ENCODE results near the gene NPPC. TPM values are rescaled to one million over a fixed set of nuclear protein-coding genes. Genes with fewer than 3 reads are reported as not detected.

Gene NPPC
- total RNA-seq, 1 donor from 2014 or later: not detected

DNA sequence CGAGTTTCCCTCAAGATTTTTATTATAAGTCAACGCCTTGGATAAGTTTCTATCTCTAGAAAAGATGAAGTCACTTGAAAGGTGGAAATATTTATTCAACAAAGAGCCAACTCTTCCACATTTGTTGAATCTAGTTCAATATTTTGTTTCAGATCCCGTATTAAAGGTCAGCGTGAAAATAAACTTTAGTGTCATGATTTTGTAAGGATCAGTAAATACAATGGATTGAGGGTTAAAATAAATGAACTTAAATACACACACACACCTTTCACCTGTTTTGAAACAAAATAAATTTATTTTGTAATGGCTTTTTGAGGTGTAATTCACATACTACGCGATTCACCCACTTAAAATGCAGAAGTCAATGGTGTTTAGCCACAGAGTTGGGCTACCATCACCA, 16.0 kb upstream of the NPPC start:
- no peaks in the 10 kb centered on the region for H3K27me3 Mint-ChIP-seq
- no peak overlapping the region for H3K27ac Mint-ChIP-seq
- no peaks in the 10 kb centered on the region for H3K36me3 Mint-ChIP-seq (ENCODE audit: insufficient read depth)
- H3K4me3 Mint-ChIP-seq (ENCODE audit: low read depth): no peak overlapping the region
- TF ChIP-seq, protein P1, sequence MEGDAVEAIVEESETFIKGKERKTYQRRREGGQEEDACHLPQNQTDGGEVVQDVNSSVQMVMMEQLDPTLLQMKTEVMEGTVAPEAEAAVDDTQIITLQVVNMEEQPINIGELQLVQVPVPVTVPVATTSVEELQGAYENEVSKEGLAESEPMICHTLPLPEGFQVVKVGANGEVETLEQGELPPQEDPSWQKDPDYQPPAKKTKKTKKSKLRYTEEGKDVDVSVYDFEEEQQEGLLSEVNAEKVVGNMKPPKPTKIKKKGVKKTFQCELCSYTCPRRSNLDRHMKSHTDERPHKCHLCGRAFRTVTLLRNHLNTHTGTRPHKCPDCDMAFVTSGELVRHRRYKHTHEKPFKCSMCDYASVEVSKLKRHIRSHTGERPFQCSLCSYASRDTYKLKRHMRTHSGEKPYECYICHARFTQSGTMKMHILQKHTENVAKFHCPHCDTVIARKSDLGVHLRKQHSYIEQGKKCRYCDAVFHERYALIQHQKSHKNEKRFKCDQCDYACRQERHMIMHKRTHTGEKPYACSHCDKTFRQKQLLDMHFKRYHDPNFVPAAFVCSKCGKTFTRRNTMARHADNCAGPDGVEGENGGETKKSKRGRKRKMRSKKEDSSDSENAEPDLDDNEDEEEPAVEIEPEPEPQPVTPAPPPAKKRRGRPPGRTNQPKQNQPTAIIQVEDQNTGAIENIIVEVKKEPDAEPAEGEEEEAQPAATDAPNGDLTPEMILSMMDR (IDR thresholded peaks at IDR 0.05; ENCODE audit: unreplicated experiment): no peak
- H3K4me1 Mint-ChIP-seq (ENCODE audit: low read depth): no peaks in the 10 kb centered on the region
- H3K9me3 Mint-ChIP-seq (ENCODE audit: low read depth): no peaks in the 10 kb centered on the region
- DNase-seq (ENCODE audit: low spot score, unreplicated experiment): no peak

- no peaks in the 10 kb centered on the region for H3K9me3 Mint-ChIP-seq (ENCODE audit: low read depth)
- no peaks in the 10 kb centered on the region for H3K4me1 Mint-ChIP-seq (ENCODE audit: low read depth)
- no peaks in the 10 kb centered on the region for H3K36me3 Mint-ChIP-seq (ENCODE audit: insufficient read depth)
- H3K27me3 Mint-ChIP-seq: no peaks in the 10 kb centered on the region
- no peak overlapping the region for H3K27ac Mint-ChIP-seq
- DNase-seq (ENCODE audit: low spot score, unreplicated experiment): no peak
- H3K4me3 Mint-ChIP-seq (ENCODE audit: low read depth): no peak overlapping the region
- TF ChIP-seq, protein P1 (IDR thresholded peaks at IDR 0.05; ENCODE audit: unreplicated experiment): no peak
Observed at GRCh38 chr2:231941673-231942072, 15.5 kb upstream of the NPPC start.

DNA sequence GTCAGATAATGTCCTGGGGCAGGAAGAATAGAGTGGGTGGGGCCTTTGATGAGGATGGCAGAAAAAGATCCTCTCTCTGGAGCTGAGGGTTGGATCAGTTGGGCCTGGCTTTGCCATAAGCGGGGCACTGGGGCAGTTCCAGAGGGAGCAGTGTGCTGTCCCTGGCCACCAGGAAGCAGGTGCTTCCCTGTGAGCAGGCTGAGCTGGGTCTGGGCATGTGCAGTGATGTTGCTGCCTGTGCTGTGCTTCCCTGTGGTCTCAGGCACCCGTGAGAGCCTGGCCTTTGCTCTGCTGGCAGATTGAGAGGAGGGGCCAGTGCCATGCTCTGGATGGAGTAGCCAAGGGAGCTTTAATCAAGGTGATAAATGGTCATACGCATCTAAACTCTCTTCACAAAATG, 14.6 kb upstream of the NPPC start:
- TF ChIP-seq, protein P1 (IDR thresholded peaks at IDR 0.05; ENCODE audit: unreplicated experiment): no peak
- Mint-ChIP-seq H3K27me3 (no peaks in the 10 kb centered on the region), H3K4me1 (ENCODE audit: low read depth) (no peaks in the 10 kb centered on the region), H3K27ac (no peak overlapping the region), H3K4me3 (ENCODE audit: low read depth) (no peak overlapping the region), H3K36me3 (ENCODE audit: insufficient read depth) (no peaks in the 10 kb centered on the region), H3K9me3 (ENCODE audit: low read depth) (no peaks in the 10 kb centered on the region)
- DNase-seq (ENCODE audit: low spot score, unreplicated experiment): no peak

DNA sequence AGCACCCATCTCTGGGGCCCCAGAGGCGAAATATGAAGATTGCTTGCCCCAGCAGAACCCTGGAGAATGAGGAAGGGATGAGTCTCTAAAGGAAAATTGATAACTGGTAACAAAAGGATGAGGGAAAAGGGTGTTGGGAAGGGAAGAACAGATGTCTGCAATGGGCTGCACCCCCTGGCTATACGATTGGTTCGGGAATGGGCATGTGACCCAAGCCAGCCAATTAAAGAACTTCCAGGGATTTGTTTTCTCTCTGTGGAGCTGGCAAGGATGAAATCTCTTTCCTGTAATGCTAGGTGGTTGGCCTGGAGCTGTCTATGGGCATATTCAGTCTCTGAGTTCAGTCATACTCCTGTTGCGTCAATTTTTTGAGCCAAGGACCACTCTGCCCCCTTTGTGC, 12.8 kb upstream of the NPPC start:
- Mint-ChIP-seq H3K27me3 (no peaks in the 10 kb centered on the region), H3K4me1 (ENCODE audit: low read depth) (no peaks in the 10 kb centered on the region), H3K27ac (no peak overlapping the region), H3K4me3 (ENCODE audit: low read depth) (no peak overlapping the region), H3K9me3 (ENCODE audit: low read depth) (no peaks in the 10 kb centered on the region), H3K36me3 (ENCODE audit: insufficient read depth) (no peaks in the 10 kb centered on the region)
- no peak for DNase-seq (ENCODE audit: low spot score, unreplicated experiment)
- TF ChIP-seq, protein P1 (IDR thresholded peaks at IDR 0.05; ENCODE audit: unreplicated experiment): no peak

GRCh38 chr2:231937057-231937456, 10.9 kb upstream of the NPPC start:
- Mint-ChIP-seq H3K36me3 (ENCODE audit: insufficient read depth) (no peaks in the 10 kb centered on the region), H3K9me3 (ENCODE audit: low read depth) (no peaks in the 10 kb centered on the region), H3K4me3 (ENCODE audit: low read depth) (no peak overlapping the region), H3K27ac (no peak overlapping the region), H3K27me3 (peaks cover 3% of the 10 kb centered on the region), H3K4me1 (ENCODE audit: low read depth) (no peaks in the 10 kb centered on the region)
- TF ChIP-seq, protein P1 (IDR thresholded peaks at IDR 0.05; ENCODE audit: unreplicated experiment): no peak
- DNase-seq (ENCODE audit: low spot score, unreplicated experiment): no peak
